Thymus (tissue), 11 donors: Measurements from ENCODE around the gene TNK2. TPM values are rescaled to one million over a fixed set of nuclear protein-coding genes. Genes with fewer than 3 reads are reported as not detected.

ENCODE experiments used
- DNase-seq, 9 donors: peaks; one replicate each; pipeline ENCODE4 v3.0.0-alpha.2; 2013; ENCODE audit warnings: low spot score in 9 of 9, low read depth in 6 of 9, missing footprints in 1 of 9
- H3K27ac ChIP-seq, 2 donors: one replicate each; pipeline ENCODE4 v1.5.1; 2013; ENCODE audit warnings: control low read depth in 1 of 2, low read depth in 1 of 2, low read length in 1 of 2, mild to moderate bottlenecking in 1 of 2, moderate library complexity in 1 of 2
- H3K27me3 ChIP-seq, 2 donors: one replicate each; pipeline ENCODE4 v1.5.1; 2013; ENCODE audit warnings: low read length in 1 of 2; ENCODE audit not compliant: control insufficient read depth in 2 of 2, insufficient read depth in 1 of 2
- H3K36me3 ChIP-seq, 2 donors: one replicate each; pipeline ENCODE4 v1.5.1; 2013; ENCODE audit warnings: low read length in 1 of 2, mild to moderate bottlenecking in 1 of 2, moderate library complexity in 1 of 2; ENCODE audit not compliant: control insufficient read depth in 2 of 2, insufficient read depth in 2 of 2
- H3K4me1 ChIP-seq, 2 donors: one replicate each; pipeline ENCODE4 v1.5.1; 2013; ENCODE audit warnings: low read length in 2 of 2; ENCODE audit not compliant: control insufficient read depth in 2 of 2, insufficient read depth in 2 of 2
- H3K4me3 ChIP-seq, 2 donors: one replicate each; pipeline ENCODE4 v1.5.1; 2013; ENCODE audit warnings: low read length in 2 of 2, control low read depth in 1 of 2, mild to moderate bottlenecking in 1 of 2
- H3K9me3 ChIP-seq, 2 donors: one replicate each; pipeline ENCODE4 v1.5.1; 2013; ENCODE audit warnings: low read length in 1 of 2, mild to moderate bottlenecking in 1 of 2; ENCODE audit not compliant: control insufficient read depth in 2 of 2, insufficient read depth in 1 of 2
- WGBS: extraction: QIAGEN DNeasy Blood & Tissue Kit; methylation state at CpG from one replicate; pipeline ENCODE4 v1.1.7; 2013; 5-methylcytosine and 5-hydroxymethylcytosine counted together
- polyA plus RNA-seq: library from polyadenylated mRNA; stranded (reverse); fragments of 200-250 nt; gene quantifications from one replicate; pipeline ENCODE4 v1.2.3, GENCODE V29; 2013
- total RNA-seq: library from RNA; stranded (reverse); fragments of 120-200 nt; gene quantifications from one replicate; pipeline ENCODE4 v1.2.4, GENCODE V29; 2013
- donor health status: healthy.

TNK2 gene
- total and polyA plus RNA-seq, 2 donors, result 13.3 to 101 TPM

DNA sequence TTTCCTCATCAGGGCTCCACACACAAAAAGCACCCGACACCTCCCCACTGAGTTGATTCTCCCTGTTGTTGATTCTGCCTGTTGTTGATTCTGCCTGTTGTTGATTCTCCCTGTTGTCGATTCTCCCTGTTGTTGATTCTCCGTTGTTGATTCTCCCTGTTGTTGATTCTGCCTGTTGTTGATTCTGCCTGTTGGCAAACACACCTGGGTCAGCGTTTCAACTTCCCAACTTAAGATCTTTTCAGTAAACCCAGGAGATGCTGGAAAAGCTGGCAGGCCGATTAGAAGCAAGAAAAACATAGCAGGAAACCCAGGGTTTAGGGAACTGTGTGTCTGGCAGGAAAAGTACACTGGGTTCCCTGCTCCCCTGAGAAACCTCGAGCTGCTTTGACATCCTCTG is 47.9 kb downstream of the TNK2 start:
- H3K9me3 ChIP-seq, result no peaks in the 10 kb centered on the region
- peaks cover 0 to 14% of the 10 kb centered on the region in 2 donors for H3K4me1 ChIP-seq
- WGBS, result 72% methylated on average over 6 of the region's 6 CpGs
- no peak for DNase-seq
- no peak overlapping the region for H3K4me3 ChIP-seq
- H3K27ac ChIP-seq, result no peak overlapping the region
- peaks cover 7 to 16% of the 10 kb centered on the region in 2 donors for H3K36me3 ChIP-seq
- H3K27me3 ChIP-seq, result peaks cover 0 to 6% of the 10 kb centered on the region in 2 donors

- peaks cover 7 to 14% of the 10 kb centered on the region in 2 donors for H3K36me3 ChIP-seq
- WGBS, result 95% methylated on average over 23 of the region's 23 CpGs
- no peak overlapping the region for H3K4me3 ChIP-seq
- peaks cover 0 to 14% of the 10 kb centered on the region in 2 donors for H3K4me1 ChIP-seq
- no peaks in the 10 kb centered on the region for H3K9me3 ChIP-seq
- no peak overlapping the region for H3K27ac ChIP-seq
- peaks cover 0 to 6% of the 10 kb centered on the region in 2 donors for H3K27me3 ChIP-seq
- DNase-seq, result no peak
Measured at GRCh38 chr3:195859846-195860411, 48.4 kb downstream of the TNK2 start.

- Histone ChIP-seq H3K27me3 (peaks cover 0 to 6% of the 10 kb centered on the region in 2 donors), H3K4me1 (peaks cover 0 to 19% of the 10 kb centered on the region in 2 donors), H3K9me3 (no peaks in the 10 kb centered on the region), H3K27ac (no peak overlapping the region), H3K4me3 (no peak overlapping the region), H3K36me3 (peaks cover 7 to 14% of the 10 kb centered on the region in 2 donors)
- peak in 5 of 9 donors; percentile 41 to 77 (median 51) for DNase-seq
- 17% methylated on average over 21 of the region's 21 CpGs for WGBS
Measured at GRCh38 chr3:195859061-195859845, 49.1 kb downstream of the TNK2 start.

- peaks cover 0 to 26% of the 10 kb centered on the region in 2 donors for H3K4me1 ChIP-seq
- H3K4me3 ChIP-seq, result no peak overlapping the region
- peaks cover 0 to 6% of the 10 kb centered on the region in 2 donors for H3K27me3 ChIP-seq
- H3K9me3 ChIP-seq, result no peaks in the 10 kb centered on the region
- H3K36me3 ChIP-seq, result no peaks in the 10 kb centered on the region
- peak in 2 of 9 donors; percentile 27 to 54 for DNase-seq
- peak overlapping the region in 1 of 2 donors; percentile 26 for H3K27ac ChIP-seq
- 27% methylated on average over 15 of the region's 15 CpGs for WGBS
Measured at GRCh38 chr3:195856410-195857084, 51.8 kb downstream of the TNK2 start.

DNA sequence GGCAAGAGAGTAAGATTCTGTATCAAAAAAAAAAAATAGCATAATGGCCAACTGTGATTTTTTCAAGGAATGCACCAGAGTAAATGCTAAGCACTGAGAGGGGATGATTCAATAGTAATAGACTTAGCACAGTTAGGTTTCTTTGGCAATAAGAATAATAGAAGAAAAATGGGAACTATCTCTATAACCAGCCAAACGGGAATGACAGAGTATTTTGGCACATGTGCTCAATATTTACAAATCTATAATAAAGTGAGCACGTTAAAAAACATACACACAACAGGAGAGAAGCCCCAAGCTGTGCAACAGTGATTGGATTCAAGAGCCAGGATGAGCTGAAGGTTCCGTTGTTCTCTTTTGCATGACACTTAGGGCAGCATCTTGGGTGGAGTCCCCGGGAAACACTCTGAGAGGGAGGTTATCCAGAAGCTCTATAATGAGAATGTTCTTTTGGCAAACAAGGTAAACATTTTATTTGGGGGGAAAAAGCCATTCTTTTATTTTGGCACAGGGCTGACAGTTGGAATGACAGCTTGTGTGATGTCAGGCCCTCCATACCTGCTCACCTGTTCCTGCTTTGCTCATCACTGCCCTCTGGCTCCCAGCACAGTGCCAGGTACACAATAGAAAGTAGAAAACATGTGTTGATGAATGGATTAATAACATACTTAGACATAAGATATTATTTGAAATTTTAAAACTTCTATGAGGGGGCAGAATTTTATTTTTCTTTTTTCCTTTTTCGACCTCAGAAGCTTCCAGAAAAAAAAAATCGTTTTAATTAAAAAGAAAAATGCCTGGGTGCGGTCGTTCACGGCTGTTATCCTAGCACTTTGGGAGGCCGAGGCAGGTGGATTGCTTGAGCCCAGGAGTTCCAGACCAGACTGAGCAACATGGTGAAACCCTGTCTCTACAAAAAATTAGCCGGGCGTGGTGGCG is 52.6 kb downstream of the TNK2 start:
- Histone ChIP-seq H3K9me3 (no peaks in the 10 kb centered on the region), H3K4me3 (no peak overlapping the region), H3K27ac (no peak overlapping the region), H3K27me3 (peaks cover 0 to 6% of the 10 kb centered on the region in 2 donors), H3K36me3 (no peaks in the 10 kb centered on the region), H3K4me1 (peaks cover 0 to 32% of the 10 kb centered on the region in 2 donors)
- no peak for DNase-seq
- 86% methylated on average over 13 of the region's 13 CpGs for WGBS

DNA sequence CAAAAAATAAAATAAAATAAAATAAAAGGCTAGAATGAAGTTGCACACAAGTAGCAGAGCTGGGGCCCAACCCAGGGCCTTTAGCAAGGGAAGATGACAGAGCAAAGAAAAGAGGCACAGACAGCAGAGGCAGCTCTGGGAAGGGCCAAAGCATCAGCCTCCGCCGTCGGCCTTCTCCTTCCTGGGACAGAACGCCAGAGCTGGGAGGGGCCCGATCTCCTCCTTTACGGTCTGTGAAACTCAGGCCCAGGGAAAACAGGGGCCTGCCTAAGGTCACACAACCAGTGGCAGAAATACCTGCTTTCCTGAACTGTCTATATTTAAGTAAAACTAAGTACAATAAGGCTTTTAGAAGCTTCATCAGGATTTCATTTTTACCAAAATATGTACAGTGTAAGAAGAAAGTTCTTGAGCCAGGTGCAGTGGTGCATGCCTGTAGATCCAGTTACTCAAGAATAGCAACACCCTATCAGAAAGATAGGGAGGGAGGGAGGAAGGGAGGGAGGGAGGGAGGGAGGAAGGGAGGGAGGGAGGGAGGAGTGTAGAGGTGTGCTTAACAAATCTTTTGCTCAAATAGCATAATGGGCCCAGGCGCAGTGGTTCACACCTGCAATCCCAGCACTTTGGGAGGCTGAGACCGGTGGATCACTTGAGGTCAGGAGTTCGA is 53.6 kb downstream of the TNK2 start:
- H3K9me3 ChIP-seq, result no peaks in the 10 kb centered on the region
- peak overlapping the region in 1 of 2 donors; percentile 72 for H3K27ac ChIP-seq
- WGBS, result 82% methylated on average over 9 of the region's 9 CpGs
- peaks cover 0 to 35% of the 10 kb centered on the region in 2 donors for H3K4me1 ChIP-seq
- H3K27me3 ChIP-seq, result peaks cover 0 to 2% of the 10 kb centered on the region in 2 donors
- H3K4me3 ChIP-seq, result no peak overlapping the region
- no peak for DNase-seq
- H3K36me3 ChIP-seq, result no peaks in the 10 kb centered on the region

- Histone ChIP-seq H3K9me3 (no peaks in the 10 kb centered on the region), H3K36me3 (no peaks in the 10 kb centered on the region), H3K4me3 (no peak overlapping the region), H3K27ac (no peak overlapping the region), H3K4me1 (peaks cover 0 to 30% of the 10 kb centered on the region in 2 donors), H3K27me3 (no peaks in the 10 kb centered on the region)
- peak in 2 of 9 donors; percentile 26 to 54 for DNase-seq
- 60% methylated on average over 14 of the region's 14 CpGs for WGBS
Measured at GRCh38 chr3:195853996-195854395, 54.4 kb downstream of the TNK2 start.

- H3K27me3 ChIP-seq, result no peaks in the 10 kb centered on the region
- DNase-seq, result no peak
- H3K4me3 ChIP-seq, result no peak overlapping the region
- WGBS, result 95% methylated on average over 20 of the region's 20 CpGs
- no peak overlapping the region for H3K27ac ChIP-seq
- H3K36me3 ChIP-seq, result no peaks in the 10 kb centered on the region
- H3K4me1 ChIP-seq, result peaks cover 0 to 30% of the 10 kb centered on the region in 2 donors
- H3K9me3 ChIP-seq, result no peaks in the 10 kb centered on the region
Measured at GRCh38 chr3:195853036-195853435, 55.3 kb downstream of the TNK2 start.
